ENCODE data around the gene CDKAL1.

The CDKAL1 gene

GRCh38 chr6:20837189-20837588 lies 302.9 kb downstream of the CDKAL1 start:
- no peak for DNase-seq (ENCODE audit: low read depth, low spot score)

GRCh38 chr6:20838113-20838512 lies 303.9 kb downstream of the CDKAL1 start:
- no peak for DNase-seq (ENCODE audit: low read depth, low spot score)

GRCh38 chr6:20839630-20840029 lies 305.4 kb downstream of the CDKAL1 start:
- no peak for DNase-seq (ENCODE audit: low read depth, low spot score)

- DNase-seq (ENCODE audit: low read depth, low spot score): no peak
These were observed 306.4 kb downstream of the CDKAL1 start for GRCh38 chr6:20840675-20841074.

- DNase-seq (ENCODE audit: low read depth, low spot score): no peak
These were observed 307.5 kb downstream of the CDKAL1 start for GRCh38 chr6:20841806-20842205.

- DNase-seq (ENCODE audit: low read depth, low spot score): no peak
These were observed 311.3 kb downstream of the CDKAL1 start for GRCh38 chr6:20845592-20845991.

GRCh38 chr6:20846602-20847028 lies 312.4 kb downstream of the CDKAL1 start:
- DNase-seq (ENCODE audit: low read depth, low spot score): no peak

- DNase-seq (ENCODE audit: low read depth, low spot score): no peak
These were observed 313.6 kb downstream of the CDKAL1 start for GRCh38 chr6:20847904-20848303.

- DNase-seq (ENCODE audit: low read depth, low spot score): no peak
These were observed 316.6 kb downstream of the CDKAL1 start for GRCh38 chr6:20850686-20851416.

- no peak for DNase-seq (ENCODE audit: low read depth, low spot score)
These were observed 317.5 kb downstream of the CDKAL1 start for GRCh38 chr6:20851795-20852194.

GRCh38 chr6:20853828-20854227 lies 319.6 kb downstream of the CDKAL1 start:
- no peak for DNase-seq (ENCODE audit: low read depth, low spot score)

- DNase-seq (ENCODE audit: low read depth, low spot score): no peak
These were observed 322.5 kb downstream of the CDKAL1 start for GRCh38 chr6:20856681-20857288.

GRCh38 chr6:20861481-20861880 lies 327.2 kb downstream of the CDKAL1 start:
- DNase-seq (ENCODE audit: low read depth, low spot score): no peak

- DNase-seq (ENCODE audit: low read depth, low spot score): no peak
These were observed 331.8 kb downstream of the CDKAL1 start for GRCh38 chr6:20866036-20866435.

GRCh38 chr6:20866935-20867703 lies 332.9 kb downstream of the CDKAL1 start:
- no peak for DNase-seq (ENCODE audit: low read depth, low spot score)

GRCh38 chr6:20868397-20869096 lies 334.3 kb downstream of the CDKAL1 start:
- DNase-seq (ENCODE audit: low read depth, low spot score): no peak

- DNase-seq (ENCODE audit: low read depth, low spot score): no peak
These were observed 335.8 kb downstream of the CDKAL1 start for GRCh38 chr6:20870021-20870420.

GRCh38 chr6:20870493-20870892 lies 336.2 kb downstream of the CDKAL1 start:
- DNase-seq (ENCODE audit: low read depth, low spot score): no peak

- DNase-seq (ENCODE audit: low read depth, low spot score): no peak
These were observed 339.4 kb downstream of the CDKAL1 start for GRCh38 chr6:20873425-20874190.

- DNase-seq (ENCODE audit: low read depth, low spot score): no peak
These were observed 341.2 kb downstream of the CDKAL1 start for GRCh38 chr6:20875369-20875963.

GRCh38 chr6:20876036-20876435 lies 341.8 kb downstream of the CDKAL1 start:
- DNase-seq (ENCODE audit: low read depth, low spot score): no peak
